MG63 (cell line): Measurements from ENCODE around the gene PRMT1. TPM values are rescaled to one million over a fixed set of nuclear protein-coding genes. Genes with fewer than 3 reads are reported as not detected.

Experiments used
- DNase-seq: peaks from one replicate; pipeline ENCODE4 v3.0.0-alpha.2; 2020
- H3K27me3 ChIP-seq: fragments of 250-450 bp; sonication (Bioruptor Pico); 2 replicates; pipeline ENCODE4 v1.5.1; 2020; ENCODE audit warnings: mild to moderate bottlenecking, moderate library complexity
- H3K36me3 ChIP-seq: fragments of 250-450 bp; sonication (Bioruptor Pico); 2 replicates; pipeline ENCODE4 v1.5.1; 2020; ENCODE audit warnings: mild to moderate bottlenecking, moderate library complexity
- H3K4me3 ChIP-seq: fragments of 250-450 bp; sonication (Bioruptor Pico); 2 replicates; pipeline ENCODE4 v1.5.1; 2020; ENCODE audit warnings: mild to moderate bottlenecking, moderate library complexity
- H3K9me3 ChIP-seq: fragments of 250-450 bp; sonication (Bioruptor Pico); 2 replicates; pipeline ENCODE4 v1.5.1; 2020; ENCODE audit warnings: mild to moderate bottlenecking, moderate library complexity
- total RNA-seq: library from RNA; depleted of rRNA; stranded (reverse); fragments of >200 nt; shearing (Covaris generic); gene quantifications from 2 replicates; pipeline ENCODE4 v1.2.3, GENCODE V29; 2014; ENCODE audit warnings: low replicate concordance

PRMT1 gene
- total RNA-seq, 1 experiment from 2014 or later, result 777 TPM

DNA sequence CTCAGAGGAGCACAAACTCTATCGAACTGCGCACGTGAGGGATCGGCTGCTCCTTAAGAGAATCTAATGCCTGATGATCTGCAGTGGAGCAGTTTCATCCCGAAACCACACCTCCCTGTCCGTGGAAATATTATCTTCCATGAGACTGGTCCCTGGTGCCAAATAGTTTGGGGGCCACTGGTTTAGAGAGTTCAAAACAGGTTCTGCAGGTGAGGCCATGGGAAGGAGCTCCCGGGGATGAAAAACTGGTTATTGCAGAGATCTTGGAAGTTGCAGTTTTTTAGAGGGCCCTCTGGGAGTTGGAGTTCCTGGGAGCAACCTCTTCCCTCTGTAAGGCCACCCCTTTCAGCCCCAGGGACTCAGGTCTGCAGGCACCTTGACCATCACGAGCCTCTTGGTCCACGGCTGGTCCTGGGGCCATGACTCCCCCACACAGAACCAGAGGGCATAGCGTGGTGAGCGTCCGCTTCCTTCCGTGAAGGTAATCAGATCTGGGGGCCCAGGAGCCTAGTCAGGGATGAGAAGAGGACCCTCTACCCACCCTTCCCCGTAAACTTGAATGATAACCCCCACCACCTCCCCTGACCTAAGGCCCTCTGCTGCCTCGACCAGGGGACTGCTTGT lies 16.6 kb upstream of the PRMT1 start:
- Histone ChIP-seq H3K4me3 (no peak overlapping the region), H3K27me3 (no peaks in the 10 kb centered on the region), H3K9me3 (no peaks in the 10 kb centered on the region), H3K36me3 (peaks cover 66% of the 10 kb centered on the region)
- DNase-seq, result no peak

- H3K27me3 ChIP-seq, result no peaks in the 10 kb centered on the region
- H3K9me3 ChIP-seq, result no peaks in the 10 kb centered on the region
- H3K36me3 ChIP-seq, result peaks cover 51% of the 10 kb centered on the region
- DNase-seq, result no peak
- no peak overlapping the region for H3K4me3 ChIP-seq
Observed at GRCh38 chr19:49662011-49662410, 15.1 kb upstream of the PRMT1 start.

- Histone ChIP-seq H3K4me3 (no peak overlapping the region), H3K27me3 (no peaks in the 10 kb centered on the region), H3K9me3 (no peaks in the 10 kb centered on the region), H3K36me3 (peaks cover 48% of the 10 kb centered on the region)
- DNase-seq, result no peak
Observed at GRCh38 chr19:49663224-49663623, 13.8 kb upstream of the PRMT1 start.

GRCh38 chr19:49664171-49665035 lies 12.7 kb upstream of the PRMT1 start:
- Histone ChIP-seq H3K9me3 (no peaks in the 10 kb centered on the region), H3K4me3 (peak overlapping the region; percentile 90), H3K36me3 (peaks cover 47% of the 10 kb centered on the region), H3K27me3 (no peaks in the 10 kb centered on the region)
- peak; percentile 88 for DNase-seq

GRCh38 chr19:49665036-49665350 lies 12.1 kb upstream of the PRMT1 start:
- Histone ChIP-seq H3K36me3 (peaks cover 41% of the 10 kb centered on the region), H3K4me3 (peak overlapping the region; percentile 90), H3K27me3 (no peaks in the 10 kb centered on the region), H3K9me3 (no peaks in the 10 kb centered on the region)
- DNase-seq, result no peak

DNA sequence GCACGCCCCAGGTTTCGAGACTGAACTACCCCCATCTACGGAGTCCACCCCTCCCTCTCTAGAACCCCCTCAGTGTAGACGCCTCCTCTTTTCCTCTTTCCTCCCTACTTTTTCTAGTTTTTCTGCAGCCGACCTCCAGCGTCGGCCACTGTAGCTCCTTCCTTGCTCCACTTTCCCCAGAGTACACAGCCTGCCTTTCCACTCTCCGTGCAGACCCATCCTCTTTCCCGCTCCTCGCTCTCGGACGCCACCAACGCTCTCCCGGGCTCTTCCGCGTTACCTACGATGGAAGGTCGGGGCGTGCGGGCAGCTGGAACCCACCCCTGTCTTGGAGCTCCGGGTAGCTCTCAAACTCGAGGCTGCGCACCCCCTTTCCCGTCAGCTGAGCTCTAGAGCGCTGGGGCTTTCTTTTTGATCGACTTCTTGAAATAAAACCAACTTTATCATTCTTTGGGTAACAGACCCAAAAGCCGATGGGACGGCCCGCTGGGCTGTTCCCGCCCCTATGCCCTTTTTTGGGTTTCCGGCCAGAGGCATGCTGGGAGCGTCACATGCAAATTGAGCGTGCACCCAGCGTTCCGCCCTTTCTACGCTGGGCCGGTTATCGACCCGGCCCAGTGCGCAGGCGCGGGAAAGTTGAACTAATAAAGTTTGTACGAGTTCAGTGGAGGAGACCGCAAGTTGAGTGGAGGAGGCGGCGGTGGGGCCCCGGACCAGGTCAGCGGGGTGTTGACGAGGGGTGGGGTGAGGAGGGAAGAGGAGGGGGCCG lies 11.5 kb upstream of the PRMT1 start, which contains the start of the genes BCL2L12 and IRF3:
BCL2L12 (plus strand) TSS at position 583 of the 769 bp plus-strand sequence. CDS start 760 bp downstream, outside the sequence.
IRF3 (minus strand) TSS at position 507 of the 769 bp plus-strand sequence. CDS start 1,019 bp downstream, outside the sequence.
- Histone ChIP-seq H3K36me3 (peaks cover 36% of the 10 kb centered on the region), H3K4me3 (peak within 1 kb of the TSS; percentile 90), H3K27me3 (no peaks in the 10 kb centered on the region), H3K9me3 (no peaks in the 10 kb centered on the region)
- peak; percentile 96 for DNase-seq

- no peak for DNase-seq
- Histone ChIP-seq H3K36me3 (peaks cover 35% of the 10 kb centered on the region), H3K9me3 (no peaks in the 10 kb centered on the region)
Observed at GRCh38 chr19:49666120-49666444, 11.0 kb upstream of the PRMT1 start.

DNA sequence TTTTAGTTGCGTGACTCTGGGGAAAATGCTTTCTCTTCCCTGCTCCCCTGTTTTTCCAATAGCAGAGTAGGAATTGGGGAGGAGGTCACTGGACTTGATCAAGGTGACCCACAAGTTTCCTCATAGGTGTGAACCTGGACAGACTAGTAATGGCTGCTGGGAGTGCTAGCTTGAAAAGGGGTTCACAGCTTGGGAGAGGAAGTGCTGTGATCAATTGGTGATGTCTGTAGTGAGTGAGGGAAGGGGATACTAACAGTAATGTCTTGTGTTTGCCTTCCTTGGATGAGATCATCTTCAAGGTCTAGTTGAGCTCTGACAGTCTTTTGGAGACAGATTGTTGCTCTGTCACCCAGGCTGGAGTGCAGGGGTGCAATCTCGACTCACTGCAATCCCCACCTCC lies 9.6 kb upstream of the PRMT1 start:
- Histone ChIP-seq H3K4me3 (no peak overlapping the region; the same call in 1 of the 2 replicates), H3K36me3 (peaks cover 28% of the 10 kb centered on the region), H3K9me3 (no peaks in the 10 kb centered on the region), H3K27me3 (no peaks in the 10 kb centered on the region)
- DNase-seq, result no peak

More at GRCh38 chr19:49666120-49666444, 11.0 kb upstream of the PRMT1 start:
- Histone ChIP-seq H3K27me3 (no peaks in the 10 kb centered on the region), H3K4me3 (peak overlapping the region; percentile 90)

DNA sequence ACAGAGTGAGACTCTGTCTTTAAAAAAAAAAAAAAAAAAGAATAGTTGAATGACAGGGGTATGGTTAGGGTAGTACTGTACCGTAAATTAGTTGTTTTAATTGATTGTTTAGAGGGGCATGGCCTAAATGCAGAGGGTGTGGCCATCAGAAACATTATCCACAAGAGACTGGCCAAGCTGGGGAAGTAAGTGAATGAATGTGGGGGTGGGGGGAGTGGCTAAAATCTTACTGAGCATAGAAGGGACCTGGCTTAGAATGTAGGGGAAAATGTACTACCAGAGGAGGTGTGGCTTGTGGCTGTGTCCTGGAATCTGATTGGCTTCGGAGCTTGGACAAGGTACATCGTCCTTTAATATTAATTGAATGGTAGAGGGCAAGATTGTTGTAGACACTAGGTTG lies 7.6 kb upstream of the PRMT1 start:
- Histone ChIP-seq H3K4me3 (no peak overlapping the region), H3K27me3 (no peaks in the 10 kb centered on the region), H3K36me3 (peaks cover 29% of the 10 kb centered on the region), H3K9me3 (no peaks in the 10 kb centered on the region)
- DNase-seq, result no peak

DNA sequence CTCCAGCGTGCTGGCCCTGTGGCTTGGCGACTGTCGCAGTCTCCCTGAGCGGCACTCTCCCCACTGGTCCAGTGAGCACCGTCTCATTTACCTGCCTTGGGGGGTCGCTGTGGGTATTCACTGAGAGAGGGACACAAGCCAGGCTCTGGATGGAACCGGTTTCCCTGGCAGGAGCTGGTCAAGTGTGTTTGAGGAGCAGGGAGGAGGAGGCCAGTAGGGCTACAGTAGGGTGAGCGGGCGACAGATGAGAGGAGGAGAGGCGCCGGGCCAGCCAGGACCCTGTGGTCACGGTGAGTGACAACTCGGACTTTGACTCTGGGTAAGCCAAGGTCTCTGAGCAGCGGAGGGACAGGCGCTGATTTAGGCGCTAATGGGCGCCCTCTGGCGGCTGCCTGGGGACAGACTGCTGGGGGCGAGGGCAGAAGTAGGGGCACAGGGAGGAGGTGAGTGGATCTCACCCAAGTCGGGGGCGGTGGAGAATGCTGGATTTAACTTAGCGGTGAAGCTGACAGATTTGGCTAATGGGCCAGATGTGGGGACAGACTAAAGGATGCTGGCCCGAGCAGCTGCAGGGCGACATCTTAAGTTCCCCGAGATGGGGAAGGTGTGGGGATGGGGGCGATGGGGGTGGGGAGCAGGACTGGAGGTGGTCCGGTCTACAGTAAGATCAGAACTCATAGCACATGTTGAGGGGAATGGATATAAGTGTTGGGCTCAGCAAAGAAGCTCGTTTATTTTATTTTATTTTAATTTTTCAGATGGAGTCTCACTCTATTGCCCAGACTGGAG lies 4.7 kb upstream of the PRMT1 start:
- no peaks in the 10 kb centered on the region for H3K27me3 ChIP-seq
- no peak overlapping the region for H3K4me3 ChIP-seq
- peaks cover 29% of the 10 kb centered on the region for H3K36me3 ChIP-seq
- H3K9me3 ChIP-seq, result no peaks in the 10 kb centered on the region
- DNase-seq, result peak; percentile 72

DNA sequence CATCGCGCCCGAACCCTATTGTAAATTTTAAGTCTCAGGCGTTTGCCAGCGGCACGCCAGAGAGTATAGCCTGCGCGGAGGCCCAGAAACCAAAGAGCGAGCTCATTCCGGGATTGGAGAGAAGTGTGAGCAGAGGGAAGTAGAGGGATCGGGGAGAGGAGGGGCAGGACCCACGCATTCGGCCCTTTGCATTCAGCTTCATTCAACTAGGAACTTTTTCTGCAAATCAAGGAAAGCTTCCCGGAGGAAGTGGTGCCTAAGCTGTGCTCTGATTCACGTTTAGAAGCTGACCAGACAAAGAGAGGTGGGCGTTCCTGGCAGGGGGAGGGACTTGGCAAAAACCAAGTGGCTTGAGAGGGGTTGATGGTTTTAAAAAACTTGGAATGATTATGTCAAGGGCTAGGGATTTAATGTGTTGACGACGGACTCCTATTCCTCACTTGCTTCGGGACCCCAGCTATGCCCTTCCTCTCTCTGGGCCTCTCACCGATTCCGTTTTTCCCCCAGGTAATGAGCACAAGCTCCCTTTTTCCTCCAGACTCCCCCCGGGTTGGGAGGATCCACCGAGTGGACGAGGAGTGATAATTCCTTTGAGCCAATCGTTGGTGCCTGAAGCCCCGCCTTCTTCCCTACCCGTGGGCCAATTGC lies 811 bp upstream of the PRMT1 start:
- no peaks in the 10 kb centered on the region for H3K27me3 ChIP-seq
- peak overlapping the region; percentile 49 for H3K4me3 ChIP-seq
- peaks cover 27% of the 10 kb centered on the region for H3K36me3 ChIP-seq
- peak; percentile 88 for DNase-seq
- H3K9me3 ChIP-seq, result no peaks in the 10 kb centered on the region

GRCh38 chr19:49676784-49677230 lies 264 bp upstream of the PRMT1 start:
- Histone ChIP-seq H3K27me3 (no peaks in the 10 kb centered on the region), H3K36me3 (peaks cover 32% of the 10 kb centered on the region), H3K9me3 (no peaks in the 10 kb centered on the region), H3K4me3 (peak overlapping the region; percentile 98)
- peak; percentile 100 for DNase-seq

DNA sequence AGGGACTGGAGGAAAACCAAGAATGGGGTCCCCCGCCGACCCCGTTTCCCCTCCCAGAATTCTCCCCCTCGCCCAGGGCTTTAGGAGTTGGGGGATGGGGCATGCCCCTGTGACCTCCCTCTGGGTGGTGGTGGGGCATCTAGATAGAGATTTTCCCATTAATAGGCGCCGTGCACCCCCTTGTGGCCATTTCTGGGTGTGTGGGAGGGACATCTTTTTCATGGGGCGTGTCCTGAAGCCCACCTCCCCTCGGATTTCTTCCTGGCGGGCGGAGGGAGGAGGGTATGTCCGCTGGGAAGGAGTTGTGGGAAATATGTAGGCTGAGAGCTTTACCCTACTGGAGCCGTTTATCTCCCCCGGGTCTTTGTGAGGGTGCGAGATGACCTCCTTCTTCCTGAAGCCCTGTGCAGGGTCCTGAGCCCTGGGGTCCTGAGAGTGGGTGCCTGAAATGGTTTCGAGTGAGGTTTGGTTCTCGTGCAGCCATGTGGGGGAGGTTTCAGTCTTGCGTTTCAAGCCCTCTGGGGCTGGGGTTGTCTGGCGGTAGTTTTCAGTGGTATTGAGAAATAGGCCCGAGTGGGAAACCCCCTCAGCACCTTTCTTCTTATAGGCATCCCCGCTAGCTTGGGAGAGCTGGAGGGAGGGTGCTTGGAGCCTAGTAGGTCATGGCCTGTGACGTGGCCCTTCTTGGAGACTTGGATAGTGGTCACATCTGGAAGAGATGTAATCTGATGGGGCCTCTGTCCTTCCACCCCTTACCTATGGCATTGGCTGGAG lies 1.0 kb downstream of the PRMT1 start:
- Histone ChIP-seq H3K9me3 (no peaks in the 10 kb centered on the region), H3K27me3 (no peaks in the 10 kb centered on the region), H3K4me3 (peak overlapping the region; percentile 98), H3K36me3 (peaks cover 38% of the 10 kb centered on the region)
- peak; percentile 73 for DNase-seq

- no peak for DNase-seq
- H3K27me3 ChIP-seq, result no peaks in the 10 kb centered on the region
- peaks cover 47% of the 10 kb centered on the region for H3K36me3 ChIP-seq
- peak overlapping the region; percentile 5; the same call in 1 of the 2 replicates for H3K4me3 ChIP-seq
- no peaks in the 10 kb centered on the region for H3K9me3 ChIP-seq
Observed at GRCh38 chr19:49678985-49679770, 2.1 kb downstream of the PRMT1 start.
